Activated T-cell treated with anti-CD3 and anti-CD28 coated beads for 1 hour (primary cell): ENCODE measurements around the gene SMIM13.

ENCODE experiments used
- DNase-seq: peaks from one replicate; pipeline ENCODE4 v3.0.0-alpha.2; 2020; ENCODE audit warnings: low read depth

Gene SMIM13

DNA sequence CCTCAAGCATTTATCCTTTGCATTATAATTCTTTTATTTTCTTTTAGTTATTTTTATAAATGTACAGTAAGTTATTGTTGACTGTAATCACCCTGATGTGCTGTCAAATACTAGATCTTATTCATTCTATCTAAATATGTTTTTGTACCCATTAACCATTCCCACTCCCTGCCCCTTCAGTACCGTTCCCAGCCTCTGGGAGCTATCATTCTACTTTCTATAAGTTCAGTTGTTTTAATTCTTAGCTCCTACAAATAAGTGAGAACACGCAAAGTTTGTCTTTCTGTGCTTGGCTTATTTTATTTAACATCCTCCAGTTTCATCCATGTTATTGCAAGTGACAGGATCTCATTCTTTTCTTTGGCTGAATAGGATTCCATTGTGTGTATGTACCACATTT lies 30.3 kb downstream of the SMIM13 start:
- DNase-seq = no peak

GRCh38 chr6:11126876-11127275 lies 33.2 kb downstream of the SMIM13 start:
- no peak for DNase-seq

GRCh38 chr6:11128608-11129007 lies 35.0 kb downstream of the SMIM13 start:
- DNase-seq = no peak

- no peak for DNase-seq
Measured at GRCh38 chr6:11129908-11130565, 36.4 kb downstream of the SMIM13 start.

GRCh38 chr6:11130605-11131004 lies 37.0 kb downstream of the SMIM13 start:
- DNase-seq = no peak

GRCh38 chr6:11132194-11132888 lies 38.7 kb downstream of the SMIM13 start:
- no peak for DNase-seq

DNA sequence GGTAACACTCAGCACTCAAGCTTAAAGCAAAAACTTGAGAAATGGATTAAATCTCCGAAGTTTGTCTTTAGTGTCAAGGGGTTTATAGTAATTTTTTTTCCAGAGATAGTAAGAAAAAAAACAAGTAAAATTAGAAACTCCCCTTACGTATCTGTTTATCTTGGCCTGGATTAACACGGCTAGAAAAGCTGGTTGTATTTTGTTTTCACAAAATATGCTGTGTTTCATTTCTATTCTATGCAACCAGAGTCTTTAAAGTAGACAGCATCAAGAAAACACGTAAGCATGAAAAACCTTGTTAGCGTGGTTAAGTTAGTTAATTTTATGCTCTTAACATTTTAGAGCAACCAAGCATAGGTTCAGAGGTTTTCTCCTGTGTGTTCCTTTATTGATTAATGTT lies 39.6 kb downstream of the SMIM13 start:
- DNase-seq = no peak

DNA sequence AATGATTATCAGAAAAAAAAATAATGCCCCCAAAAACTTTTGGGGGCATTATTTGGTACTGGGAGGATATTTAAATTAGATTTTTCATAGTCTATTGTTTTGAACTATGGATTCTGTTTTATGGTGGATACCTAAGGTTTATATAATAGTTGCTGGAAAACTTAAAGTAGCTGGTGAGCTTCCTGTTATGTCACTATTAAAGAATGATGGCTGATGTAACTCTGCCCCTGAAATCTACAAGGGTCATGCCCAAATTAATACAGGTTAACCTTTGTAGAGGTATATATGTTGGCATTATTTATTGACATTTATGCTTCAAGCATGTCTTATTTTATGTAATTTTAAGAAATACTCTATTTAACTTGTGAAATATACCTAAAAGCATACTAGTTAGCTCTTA lies 43.2 kb downstream of the SMIM13 start:
- no peak for DNase-seq

GRCh38 chr6:11139051-11139960 lies 45.7 kb downstream of the SMIM13 start:
- DNase-seq = no peak

DNA sequence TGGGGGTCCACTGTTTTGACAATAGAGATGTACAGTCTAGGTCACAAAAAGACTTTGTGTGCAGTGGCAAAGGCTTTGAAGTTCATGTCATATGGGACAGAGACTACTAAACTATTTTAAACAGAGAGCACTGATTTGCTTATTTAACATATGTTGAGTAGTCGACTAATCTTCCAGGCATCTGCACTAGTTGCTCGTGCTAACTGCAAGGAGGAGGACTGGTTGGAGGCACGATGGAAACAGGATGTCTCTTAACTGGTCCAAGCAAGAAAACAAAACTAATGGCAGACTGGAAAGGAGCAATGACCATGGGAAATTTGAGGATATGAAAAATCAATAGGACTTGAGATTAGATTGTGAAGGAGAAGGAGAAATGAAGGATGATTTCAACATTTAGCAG lies 46.4 kb downstream of the SMIM13 start:
- no peak for DNase-seq

GRCh38 chr6:11141295-11141694 lies 47.7 kb downstream of the SMIM13 start:
- DNase-seq = no peak

DNA sequence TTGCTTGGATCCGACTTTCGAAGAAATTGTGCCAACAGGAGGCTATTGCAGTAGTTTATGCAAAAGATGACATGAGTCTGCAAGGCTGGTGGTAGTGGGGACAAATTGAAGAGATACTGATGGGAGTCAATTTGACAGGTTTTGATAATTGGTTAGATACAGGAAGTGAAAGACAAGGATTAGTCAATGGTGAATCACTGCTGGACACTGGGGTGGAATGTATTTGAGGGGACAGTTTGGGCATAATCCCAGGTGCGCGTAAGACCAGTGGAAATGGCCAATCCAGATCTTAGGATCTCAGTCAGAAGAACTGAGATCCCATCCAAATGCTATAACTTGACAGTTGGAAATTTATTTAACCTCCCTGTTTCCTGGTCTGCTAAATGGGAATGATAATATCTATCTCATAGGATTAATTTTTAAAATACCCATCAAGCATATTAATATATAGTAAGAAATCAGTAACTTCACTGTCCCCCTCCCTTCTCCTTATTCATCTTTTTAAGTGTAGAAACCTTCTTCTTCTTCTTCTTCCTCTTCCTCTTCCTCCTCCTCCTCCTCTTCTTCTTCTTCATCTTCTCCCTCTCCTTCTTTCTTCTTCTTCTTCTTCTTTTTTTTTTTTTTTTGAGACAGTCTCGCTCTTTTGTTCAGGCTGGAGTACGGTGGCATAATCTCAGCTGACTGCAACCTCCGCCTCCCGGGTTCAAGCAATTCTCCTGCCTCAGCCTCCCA lies 48.8 kb downstream of the SMIM13 start:
- DNase-seq = no peak

GRCh38 chr6:11143394-11144371 lies 50.0 kb downstream of the SMIM13 start:
- no peak for DNase-seq

GRCh38 chr6:11144393-11144851 lies 50.8 kb downstream of the SMIM13 start:
- peak; percentile 57 for DNase-seq

- DNase-seq = no peak
Measured at GRCh38 chr6:11146117-11146826, 52.6 kb downstream of the SMIM13 start.

DNA sequence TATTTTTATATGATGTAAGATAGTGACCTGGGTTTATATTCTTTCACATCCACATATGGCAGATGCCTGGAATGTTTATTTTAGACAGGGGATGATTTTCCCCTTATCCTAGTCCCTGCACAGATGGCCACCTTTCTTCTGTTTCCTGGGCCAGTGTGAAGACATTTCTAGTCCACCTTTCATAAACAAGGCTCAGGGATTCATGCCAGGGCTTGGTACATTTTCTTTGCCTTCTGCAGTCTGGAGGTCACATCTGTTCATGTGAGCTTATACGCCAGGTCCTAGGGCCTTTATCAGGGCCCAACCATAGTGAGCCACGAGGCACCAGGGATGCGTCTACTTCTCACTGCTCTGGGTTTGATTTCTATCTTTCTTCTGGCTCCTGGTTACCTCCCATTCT lies 55.9 kb downstream of the SMIM13 start:
- no peak for DNase-seq

DNA sequence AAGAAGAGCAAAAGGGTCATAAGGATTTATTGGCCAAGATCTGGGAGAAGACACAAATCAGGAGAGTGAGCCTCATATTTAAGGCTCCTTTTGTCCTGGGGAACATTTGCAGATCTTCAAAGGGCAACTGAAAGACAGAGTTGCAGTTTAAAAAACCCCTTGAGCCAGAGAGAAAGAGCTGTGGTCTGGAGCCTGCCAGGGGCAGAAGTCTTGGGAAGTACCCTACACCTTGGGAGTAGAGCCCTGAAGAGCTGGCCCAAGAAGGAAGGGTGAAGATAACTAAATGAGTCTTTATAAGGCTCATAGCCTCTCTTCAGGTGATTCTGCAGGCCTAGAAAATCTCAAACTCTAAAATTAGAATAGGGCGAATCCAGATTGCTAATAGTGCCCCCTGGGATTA lies 57.9 kb downstream of the SMIM13 start:
- DNase-seq = no peak

GRCh38 chr6:11152581-11152980 lies 58.9 kb downstream of the SMIM13 start:
- no peak for DNase-seq

DNA sequence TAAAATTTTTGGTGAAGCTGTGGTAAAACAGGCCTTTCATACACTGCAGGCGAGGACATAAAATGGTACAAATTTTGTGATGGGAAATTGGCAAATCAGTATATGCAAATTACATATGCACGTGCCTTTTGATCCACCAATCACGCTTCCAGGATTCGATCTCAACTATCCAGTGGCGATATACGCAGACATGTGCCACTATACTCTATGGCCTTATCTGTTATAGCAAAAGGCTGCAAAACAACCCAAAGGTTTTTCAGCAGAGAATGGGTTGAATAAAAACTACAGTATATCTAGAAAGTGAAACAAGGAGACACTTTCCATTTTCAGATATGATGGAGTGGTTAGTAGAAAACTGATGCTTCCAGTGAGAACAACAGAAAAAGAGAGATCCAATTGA lies 59.8 kb downstream of the SMIM13 start:
- DNase-seq = no peak

DNA sequence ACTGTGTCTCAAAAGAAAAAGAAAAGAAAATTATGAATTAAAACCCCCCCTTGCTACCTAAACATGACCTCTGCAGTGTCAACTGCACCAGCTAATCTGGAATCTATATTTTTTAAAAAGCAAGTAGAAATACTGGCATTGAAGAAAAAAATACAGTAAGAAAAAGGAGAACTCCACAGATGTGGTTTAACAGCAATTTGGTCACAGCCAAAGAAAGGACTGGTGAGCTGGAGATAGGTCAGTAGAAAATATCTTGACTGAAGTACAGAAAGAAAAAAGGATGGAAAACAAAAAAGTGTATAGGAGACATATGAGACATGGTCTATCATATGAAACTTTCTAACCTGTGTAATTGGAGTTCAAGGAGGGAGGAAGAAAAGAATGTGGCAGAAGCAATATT lies 62.0 kb downstream of the SMIM13 start:
- DNase-seq = no peak
